Activated CD8-positive, alpha-beta memory T cell treated with anti-CD3 and anti-CD28 coated beads, Interleukin-2, amount 50 U/mL, for 1 hour (primary cell): ENCODE results near the gene SNX30.
"Not testable (repeated sequence)": the region's sequence is repeated elsewhere in the genome, so short reads cannot be mapped to it uniquely, and the experiment has no call there.

Experiments used
- DNase-seq: peaks from one replicate; pipeline ENCODE4 v3.0.0-alpha.2; 2020; ENCODE audit errors: extremely low read depth

Gene SNX30, protein sequence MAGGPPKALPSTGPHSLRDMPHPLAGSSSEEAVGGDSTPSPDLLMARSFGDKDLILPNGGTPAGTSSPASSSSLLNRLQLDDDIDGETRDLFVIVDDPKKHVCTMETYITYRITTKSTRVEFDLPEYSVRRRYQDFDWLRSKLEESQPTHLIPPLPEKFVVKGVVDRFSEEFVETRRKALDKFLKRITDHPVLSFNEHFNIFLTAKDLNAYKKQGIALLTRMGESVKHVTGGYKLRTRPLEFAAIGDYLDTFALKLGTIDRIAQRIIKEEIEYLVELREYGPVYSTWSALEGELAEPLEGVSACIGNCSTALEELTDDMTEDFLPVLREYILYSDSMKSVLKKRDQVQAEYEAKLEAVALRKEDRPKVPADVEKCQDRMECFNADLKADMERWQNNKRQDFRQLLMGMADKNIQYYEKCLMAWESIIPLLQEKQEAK

DNA sequence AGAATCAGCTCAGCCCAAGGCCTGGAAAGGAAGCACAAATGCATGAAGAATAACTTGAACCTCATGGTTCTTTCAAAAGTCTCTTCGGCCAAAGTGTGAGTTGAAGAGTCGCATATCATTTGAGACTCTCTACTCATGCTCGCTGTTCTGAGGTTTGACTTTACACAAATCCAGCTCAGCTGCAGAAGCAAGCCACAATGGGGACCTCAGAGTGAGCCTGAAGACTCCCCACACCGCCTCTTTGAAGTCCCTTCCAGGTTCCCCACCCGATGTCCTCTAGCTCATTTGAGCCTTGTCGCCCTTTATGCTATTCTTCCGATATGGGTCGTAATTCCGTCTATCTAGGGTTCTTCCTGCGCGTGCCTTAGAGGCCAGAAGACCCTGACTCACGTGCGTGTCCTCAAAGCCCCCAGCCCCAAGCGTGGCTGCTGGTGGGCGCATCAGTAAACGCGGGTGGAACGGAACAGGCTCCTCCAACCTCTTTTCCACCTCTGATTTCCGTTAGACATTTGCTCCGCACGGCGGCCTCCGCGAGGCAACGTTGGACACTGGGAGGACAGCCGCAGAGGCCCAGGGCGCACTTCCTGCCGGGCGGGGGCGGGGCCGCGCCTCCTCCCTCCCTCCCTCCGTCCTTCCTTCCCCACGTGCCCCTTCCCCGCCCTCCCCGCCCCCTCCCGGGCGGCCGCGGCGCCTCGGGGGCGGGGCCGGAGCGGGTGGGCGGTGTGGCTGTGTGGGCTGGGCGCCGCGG is at the start of gene SNX30:
SNX30 (plus strand) TSS at position 745 of the 748 bp plus-strand sequence. CDS start 242 bp downstream, outside the sequence.
- DNase-seq: peak; percentile 25

DNA sequence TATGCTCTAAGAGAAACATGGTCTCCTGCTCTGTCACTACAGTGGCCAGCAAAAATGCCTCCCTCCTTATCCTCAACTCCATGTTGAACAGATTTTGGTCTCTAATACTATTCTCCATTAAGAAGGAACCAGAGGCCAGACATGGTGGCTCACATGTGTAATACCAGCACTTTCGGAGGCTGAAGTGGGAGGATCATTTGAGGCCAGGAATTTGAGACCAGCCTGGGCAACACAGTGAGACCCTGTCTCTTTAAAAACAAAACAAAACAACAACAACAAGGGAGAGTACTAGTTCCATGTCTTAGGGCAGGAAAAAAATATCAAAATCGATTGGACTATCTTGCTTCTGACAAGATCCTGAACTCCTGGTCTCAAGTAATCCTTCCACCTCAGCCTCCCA is 47.3 kb upstream of the SNX30 start:
- no peak for DNase-seq

DNA sequence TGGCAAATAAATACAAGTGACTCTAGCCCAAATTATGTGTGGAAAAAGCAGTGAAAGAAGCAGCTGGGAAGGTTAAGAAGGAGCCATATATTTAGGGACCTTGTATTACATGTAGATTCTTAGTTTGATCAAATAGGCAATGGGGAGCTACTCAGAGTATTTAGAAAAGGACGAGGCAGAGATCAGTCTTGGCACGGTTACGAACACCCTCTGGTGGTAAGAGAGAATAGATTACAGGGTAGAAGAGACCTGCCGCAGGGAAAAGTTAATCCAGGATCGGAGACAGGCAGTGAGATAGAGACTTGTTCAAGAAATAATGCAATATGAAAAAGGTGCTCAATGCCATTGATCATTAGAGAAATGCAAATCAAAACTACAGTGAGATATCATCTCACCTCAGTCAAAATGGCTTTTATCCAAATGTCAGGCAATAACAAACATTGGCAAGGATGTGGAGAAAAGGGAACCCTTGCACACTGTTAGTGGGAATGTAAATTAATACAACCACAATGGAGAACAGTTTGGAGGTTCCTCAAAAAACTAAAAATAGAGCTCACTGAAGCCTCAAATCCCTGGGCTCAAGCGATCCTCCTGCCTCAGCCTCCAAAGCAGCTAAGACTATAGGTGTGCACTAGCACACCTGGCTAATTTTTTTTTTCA is 44.7 kb upstream of the SNX30 start:
- DNase-seq: no peak

DNA sequence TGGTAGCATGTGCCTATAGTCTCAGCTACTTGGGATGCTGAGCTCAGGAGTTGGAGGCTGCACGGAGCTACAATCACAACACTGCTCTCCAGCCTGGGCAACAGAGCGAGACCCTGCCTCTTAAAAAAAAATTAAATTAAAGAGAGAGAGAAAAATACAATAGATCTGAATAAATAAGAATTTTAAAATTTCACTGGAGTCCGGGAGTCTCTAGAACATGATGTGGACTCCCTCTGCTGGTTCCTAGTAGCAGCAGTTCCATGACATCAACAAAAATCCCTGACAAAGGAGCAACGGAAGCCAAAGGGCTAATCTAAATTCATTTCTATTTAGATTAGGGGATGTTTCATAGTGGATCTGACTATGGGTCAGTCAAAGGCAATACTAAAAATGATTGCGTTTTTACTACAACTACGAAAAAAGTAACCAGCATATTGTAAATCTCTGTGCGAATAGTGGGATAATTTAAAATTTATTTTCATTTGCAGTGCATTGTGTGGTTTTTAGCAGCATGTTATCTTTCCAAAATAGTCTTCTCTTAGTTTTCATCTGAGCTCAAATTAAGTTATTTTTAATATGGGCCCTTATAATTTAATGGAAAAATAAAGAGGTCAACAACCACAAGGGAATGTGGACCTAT is 39.4 kb upstream of the SNX30 start:
- no peak for DNase-seq

- DNase-seq: no peak
Observed at GRCh38 chr9:112712678-112713077, 37.9 kb upstream of the SNX30 start.

DNA sequence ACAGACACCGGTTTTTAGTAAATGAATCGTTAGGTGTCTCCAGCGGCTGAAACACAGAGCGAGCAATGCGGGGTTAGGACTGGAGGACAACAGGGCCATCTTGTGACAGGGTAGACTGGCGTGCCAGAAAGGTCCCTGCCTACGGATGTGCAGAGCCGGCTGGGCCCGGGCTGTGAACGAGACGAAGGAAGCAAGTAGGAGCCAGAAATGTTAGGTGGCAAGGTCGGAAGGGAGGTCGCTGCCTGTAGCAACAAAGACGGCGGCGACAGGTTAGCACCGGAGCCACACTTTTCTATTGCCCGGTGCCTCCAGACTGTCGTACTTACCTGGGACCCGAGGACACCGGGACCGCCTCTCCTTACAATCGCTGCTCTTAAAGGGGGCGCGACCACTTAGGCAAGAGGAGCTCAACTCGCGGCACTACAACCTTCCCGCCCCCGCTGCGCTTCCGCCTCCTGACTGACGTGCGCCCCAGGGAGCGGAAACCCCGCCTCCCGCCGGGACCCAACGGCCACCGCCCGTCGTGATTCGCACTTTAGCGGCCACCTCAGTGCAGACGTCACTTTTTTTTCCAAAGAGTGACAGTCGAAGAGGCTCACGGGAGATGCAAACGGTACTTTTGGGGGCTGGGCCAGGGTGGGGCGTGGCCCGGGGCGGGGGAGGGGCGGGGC is 32.8 kb upstream of the SNX30 start, which contains the start of gene INIP:
INIP (minus strand) TSS at position 457 of the 671 bp plus-strand sequence. CDS start 1,632 bp downstream, outside the sequence.
- peak; percentile 93 for DNase-seq

GRCh38 chr9:112719241-112719691 is 31.3 kb upstream of the SNX30 start:
- DNase-seq: no peak

- DNase-seq: no peak
Observed at GRCh38 chr9:112719696-112720095, 30.9 kb upstream of the SNX30 start.

DNA sequence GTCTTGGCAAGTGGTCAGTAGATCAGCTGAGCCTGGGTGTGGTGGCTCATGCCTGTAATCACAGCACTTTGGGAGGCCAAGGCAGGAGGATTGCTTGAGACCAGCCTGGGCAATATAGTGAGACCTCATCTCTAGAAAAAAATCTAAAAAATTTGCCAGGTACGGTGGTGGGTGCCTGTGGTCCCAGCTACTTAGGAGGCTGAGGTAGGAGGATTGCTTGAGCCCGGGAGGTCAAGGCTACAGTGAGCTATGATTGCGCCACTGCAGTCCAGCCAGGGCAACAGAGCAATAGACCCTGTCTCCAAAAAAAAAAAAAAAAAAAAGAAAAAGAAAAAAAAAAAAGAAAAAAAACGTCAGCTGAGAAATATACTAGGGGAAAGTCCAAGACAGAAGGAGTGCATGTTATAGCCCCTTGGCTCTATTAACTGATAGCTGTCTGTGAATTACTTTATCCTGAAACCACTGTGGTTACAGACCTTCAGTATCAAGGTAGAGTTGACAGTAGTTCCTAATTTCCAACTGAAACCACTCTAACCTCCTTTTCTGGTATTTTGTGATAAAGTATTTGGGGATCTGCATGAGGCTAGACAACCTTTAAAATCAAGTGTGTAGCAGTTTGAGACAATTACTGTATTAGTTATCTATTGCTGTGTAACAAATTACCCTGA is 30.3 kb upstream of the SNX30 start:
- DNase-seq: no peak

GRCh38 chr9:112722749-112723148 is 27.8 kb upstream of the SNX30 start:
- not testable (repeated sequence) for DNase-seq

- DNase-seq: no peak
Observed at GRCh38 chr9:112725961-112726360, 24.6 kb upstream of the SNX30 start.

GRCh38 chr9:112726428-112726827 is 24.1 kb upstream of the SNX30 start:
- no peak for DNase-seq

DNA sequence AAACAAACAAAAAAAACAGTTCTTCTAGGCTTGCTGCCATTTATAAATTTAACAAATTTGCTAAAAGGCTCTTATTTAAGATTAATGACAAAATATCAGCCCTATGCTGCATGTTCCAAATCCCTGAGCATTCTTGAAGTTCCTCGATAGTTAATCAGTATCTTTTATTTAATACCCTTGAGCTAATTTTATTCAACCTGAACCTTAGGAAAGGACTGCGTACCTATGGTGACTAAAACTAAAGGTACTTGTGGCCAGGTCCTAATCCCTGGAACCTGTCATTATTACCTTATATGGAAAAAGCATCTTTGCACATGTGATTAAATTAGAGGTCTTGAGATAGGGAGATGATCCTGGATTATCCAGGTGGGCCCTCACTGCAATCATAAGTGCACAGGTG is 22.2 kb upstream of the SNX30 start:
- DNase-seq: no peak

DNA sequence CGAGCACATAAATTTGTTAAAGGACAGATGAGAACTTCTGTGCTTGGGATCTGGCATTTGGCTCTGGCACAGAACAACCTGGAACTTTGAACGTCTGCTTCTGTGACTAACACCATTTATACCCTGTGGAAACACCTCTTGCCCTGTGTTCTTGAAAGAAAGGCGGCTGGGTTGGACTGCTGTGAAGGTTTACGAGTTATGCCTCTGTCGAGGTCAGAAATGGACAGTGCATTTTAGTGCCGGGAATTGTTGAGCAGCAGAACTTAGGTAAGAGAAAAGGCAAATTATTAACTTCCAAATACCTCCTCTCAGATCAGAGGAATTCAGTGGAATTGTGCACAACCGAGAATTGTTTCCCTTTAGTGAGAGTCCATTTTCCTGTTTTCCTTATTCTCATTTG is 18.6 kb upstream of the SNX30 start:
- DNase-seq: no peak

DNA sequence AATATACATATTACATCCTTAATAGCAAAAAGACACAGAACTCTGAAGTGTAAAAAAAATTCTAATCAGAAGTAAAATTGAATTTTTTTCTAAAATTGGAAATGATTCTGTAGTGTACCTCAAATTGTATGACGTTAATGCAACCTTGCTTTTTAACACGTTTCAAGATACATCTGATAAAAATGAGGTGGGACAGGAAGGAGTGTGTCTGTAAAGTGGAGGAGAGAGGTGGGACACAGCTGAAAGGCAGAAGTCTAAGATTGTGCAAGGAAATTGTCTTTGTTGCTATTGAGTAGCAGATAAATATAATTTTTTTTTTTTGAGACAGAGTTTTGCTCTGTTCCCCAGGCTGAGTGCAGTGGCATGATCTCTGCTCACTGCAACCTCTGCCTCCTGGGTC is 15.7 kb upstream of the SNX30 start:
- DNase-seq: no peak

- no peak for DNase-seq
Observed at GRCh38 chr9:112743216-112743836, 7.2 kb upstream of the SNX30 start.

GRCh38 chr9:112744177-112744576 is 6.4 kb upstream of the SNX30 start:
- no peak for DNase-seq

DNA sequence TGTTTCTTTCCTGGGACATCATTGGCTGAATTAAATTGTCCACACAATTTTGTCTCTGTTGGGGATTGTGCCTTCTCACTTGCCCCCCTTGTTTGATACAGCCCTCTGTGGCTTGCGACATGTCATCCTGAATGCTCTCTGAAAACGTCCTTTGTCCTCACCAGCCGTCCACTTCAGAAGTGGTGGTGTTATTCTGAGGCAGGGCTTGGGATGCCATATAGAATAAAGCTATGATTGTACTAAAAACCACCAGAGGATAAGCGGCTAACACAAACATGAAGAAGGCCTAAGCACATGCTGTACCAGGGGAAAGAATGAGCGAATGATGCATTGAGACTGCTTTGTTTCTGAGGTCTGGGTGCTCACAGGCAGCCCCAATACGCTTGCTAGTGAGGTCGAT is 3.5 kb upstream of the SNX30 start:
- DNase-seq: no peak

- no peak for DNase-seq
Observed at GRCh38 chr9:112750764-112751055, 150 bp downstream of the SNX30 start.

- peak; percentile 12 for DNase-seq
Observed at GRCh38 chr9:112751056-112751795, 666 bp downstream of the SNX30 start.
